ENCODE data around the gene RTP5. TPM values are rescaled to one million over a fixed set of nuclear protein-coding genes. Genes with fewer than 3 reads are reported as not detected.
A peak's percentile ranks its signal among the peaks of the same experiment; 100 is the strongest.

Gene RTP5
- total and polyA plus RNA-seq, 8 donors = 0.10 TPM; not detected in 7

DNA sequence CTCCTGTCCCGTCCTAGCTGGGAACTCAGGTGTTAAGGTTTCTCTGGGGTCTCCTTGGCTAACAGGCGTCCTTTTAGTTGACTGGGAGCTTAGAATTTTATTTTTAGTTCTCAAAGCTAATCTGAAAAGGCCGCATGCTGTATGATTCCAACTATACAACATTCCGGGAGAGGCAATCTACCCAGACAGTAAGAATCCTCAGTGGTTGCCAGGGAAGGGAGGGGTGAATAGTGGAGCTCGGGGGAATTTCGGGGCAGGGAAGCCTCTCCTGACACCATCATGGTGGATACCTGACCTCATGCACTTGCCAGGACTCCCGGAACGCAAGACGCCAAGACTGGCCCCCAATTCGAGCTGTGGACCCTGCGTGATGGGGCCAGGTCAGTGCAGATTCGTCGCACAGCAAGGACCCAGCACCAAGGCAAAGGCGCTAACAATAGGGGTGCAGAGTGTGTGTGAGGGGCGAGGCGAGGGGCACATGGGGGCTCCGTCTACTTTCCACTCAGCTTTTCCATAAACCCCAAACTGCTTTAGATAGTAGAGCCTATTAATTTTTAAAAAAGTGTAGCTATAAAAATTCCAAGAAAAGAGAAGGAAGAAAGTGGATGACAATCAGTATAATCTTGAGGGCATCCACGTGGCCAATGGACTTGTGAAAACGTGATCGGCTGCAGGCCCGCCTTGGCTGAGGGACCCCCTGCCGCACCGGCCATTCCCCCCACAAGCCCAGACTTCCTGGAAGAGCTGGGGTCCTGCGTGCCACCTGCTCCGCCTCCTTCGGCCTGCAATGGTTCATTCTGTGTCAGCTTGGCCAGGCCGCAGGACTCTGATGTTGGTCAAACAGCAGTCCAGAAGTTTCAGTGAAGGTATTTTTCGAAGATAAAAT is 28.1 kb upstream of the RTP5 start:
- DNase-seq (no peak), ATAC-seq (no peak)
- peaks cover 4 to 36% of the 10 kb centered on the region in 2 donors for H3K27me3 ChIP-seq
- intact Hi-C loops (cut with DNase I) = no loop called here
- H3K4me3 ChIP-seq = no peak overlapping the region
- H3K9me3 ChIP-seq = no peaks in the 10 kb centered on the region
- TF ChIP-seq, protein P1, sequence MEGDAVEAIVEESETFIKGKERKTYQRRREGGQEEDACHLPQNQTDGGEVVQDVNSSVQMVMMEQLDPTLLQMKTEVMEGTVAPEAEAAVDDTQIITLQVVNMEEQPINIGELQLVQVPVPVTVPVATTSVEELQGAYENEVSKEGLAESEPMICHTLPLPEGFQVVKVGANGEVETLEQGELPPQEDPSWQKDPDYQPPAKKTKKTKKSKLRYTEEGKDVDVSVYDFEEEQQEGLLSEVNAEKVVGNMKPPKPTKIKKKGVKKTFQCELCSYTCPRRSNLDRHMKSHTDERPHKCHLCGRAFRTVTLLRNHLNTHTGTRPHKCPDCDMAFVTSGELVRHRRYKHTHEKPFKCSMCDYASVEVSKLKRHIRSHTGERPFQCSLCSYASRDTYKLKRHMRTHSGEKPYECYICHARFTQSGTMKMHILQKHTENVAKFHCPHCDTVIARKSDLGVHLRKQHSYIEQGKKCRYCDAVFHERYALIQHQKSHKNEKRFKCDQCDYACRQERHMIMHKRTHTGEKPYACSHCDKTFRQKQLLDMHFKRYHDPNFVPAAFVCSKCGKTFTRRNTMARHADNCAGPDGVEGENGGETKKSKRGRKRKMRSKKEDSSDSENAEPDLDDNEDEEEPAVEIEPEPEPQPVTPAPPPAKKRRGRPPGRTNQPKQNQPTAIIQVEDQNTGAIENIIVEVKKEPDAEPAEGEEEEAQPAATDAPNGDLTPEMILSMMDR (IDR thresholded peaks at IDR 0.05) = no peak
- H3K36me3 ChIP-seq = no peaks in the 10 kb centered on the region
- no peak overlapping the region for H3K27ac ChIP-seq
- peaks cover 5 to 26% of the 10 kb centered on the region in 2 donors for H3K4me1 ChIP-seq

DNA sequence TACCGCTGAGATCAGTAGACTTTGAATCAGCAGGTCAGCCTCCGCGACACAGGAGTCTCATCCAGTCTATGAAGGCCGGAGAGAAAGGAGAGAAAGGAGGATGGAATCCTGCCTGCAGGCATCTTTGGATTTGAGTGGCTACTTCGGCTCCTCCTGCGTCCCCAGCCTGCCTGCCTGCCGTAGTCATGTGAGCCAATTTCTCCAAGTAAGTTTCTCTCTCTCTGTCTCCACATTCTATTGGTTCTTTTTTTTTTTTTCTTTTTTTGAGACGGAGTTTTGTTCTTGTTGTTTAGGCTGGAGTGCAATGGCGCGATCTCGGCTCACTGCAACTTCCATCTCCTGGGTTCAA is 27.5 kb upstream of the RTP5 start:
- no peak overlapping the region for H3K4me3 ChIP-seq
- no peak for ATAC-seq
- H3K9me3 ChIP-seq = no peaks in the 10 kb centered on the region
- peaks cover 5 to 26% of the 10 kb centered on the region in 2 donors for H3K4me1 ChIP-seq
- peaks cover 4 to 38% of the 10 kb centered on the region in 2 donors for H3K27me3 ChIP-seq
- intact Hi-C loops (cut with DNase I) = no loop called here
- H3K36me3 ChIP-seq = no peaks in the 10 kb centered on the region
- TF ChIP-seq, protein P1 (IDR thresholded peaks at IDR 0.05) = no peak
- DNase-seq = no peak
- no peak overlapping the region for H3K27ac ChIP-seq

DNA sequence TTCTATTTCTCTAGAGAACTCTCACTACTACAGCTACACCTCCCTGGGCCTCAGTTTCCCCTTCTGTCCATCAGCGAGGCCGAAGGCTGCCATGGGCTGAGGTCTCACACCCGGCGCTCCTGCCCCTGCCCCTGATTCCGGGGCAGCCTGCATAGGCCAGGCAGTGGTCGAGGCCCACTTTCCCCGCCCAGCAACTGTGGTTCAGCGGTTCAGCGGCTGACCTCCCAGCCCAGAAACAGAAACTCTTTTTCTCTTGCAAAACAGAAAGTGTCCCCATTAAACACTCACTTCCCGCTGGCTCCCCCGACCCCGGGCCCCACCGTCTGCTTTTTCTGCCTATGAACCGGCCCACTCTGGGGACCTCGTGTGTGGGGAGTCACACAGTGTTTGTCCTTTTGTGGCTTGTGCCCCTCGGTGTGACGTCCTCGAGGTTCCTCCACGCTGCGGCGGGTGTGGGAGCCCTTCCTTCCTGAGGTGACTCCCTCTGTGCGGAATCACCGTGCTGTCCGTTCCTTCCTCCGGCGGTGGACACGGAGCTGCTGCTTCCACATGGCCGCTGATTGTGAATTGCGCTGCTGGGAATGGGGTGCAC is 26.8 kb upstream of the RTP5 start:
- Histone ChIP-seq H3K9me3 (no peaks in the 10 kb centered on the region), H3K27ac (peak overlapping the region in 1 of 2 donors; percentile 50), H3K36me3 (no peaks in the 10 kb centered on the region), H3K4me3 (peak overlapping the region in 1 of 2 donors; percentile 31), H3K4me1 (peaks cover 5 to 26% of the 10 kb centered on the region in 2 donors), H3K27me3 (peaks cover 4 to 38% of the 10 kb centered on the region in 2 donors)
- TF ChIP-seq, protein P1 (IDR thresholded peaks at IDR 0.05) = no peak
- ATAC-seq (peak; percentile 58), DNase-seq (peak in 2 of 4 donors; percentile 69 to 81)
- intact Hi-C loops (cut with DNase I) = no loop called here

DNA sequence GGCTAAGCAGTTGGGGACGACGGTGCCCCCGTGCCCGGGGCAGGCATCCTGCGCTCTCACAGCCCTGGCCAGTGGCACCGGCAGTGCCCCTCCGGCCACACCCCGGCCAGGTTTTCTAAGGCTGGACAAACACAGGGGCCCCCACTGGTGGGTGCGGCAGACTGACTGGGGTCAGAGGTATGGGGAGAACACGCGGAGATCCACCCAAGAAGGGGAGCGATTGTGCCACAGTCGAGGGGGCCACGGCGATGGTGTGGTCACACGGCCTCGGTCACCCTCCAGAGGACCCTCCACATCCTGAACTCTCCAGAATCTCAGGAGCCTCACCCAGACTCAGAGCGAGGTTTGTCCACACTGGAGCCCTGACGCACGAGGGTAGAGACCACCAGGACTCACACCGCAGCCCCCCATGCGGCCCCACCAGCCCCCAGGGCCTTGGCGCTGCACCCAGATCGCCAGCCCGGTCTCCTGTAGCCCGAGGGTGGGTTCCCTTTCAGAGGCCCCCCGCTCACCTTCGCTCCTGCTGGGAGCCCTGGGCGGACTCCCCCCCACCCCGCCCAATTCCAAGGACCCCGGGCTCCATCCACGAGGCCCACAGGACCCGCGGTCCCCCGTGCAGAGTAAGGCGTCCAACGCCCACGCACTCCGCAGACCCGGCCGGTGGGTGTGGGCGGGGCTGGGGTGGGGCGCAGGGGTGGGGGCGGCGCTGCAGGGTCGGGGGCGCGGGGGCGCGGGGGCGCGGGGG is 26.0 kb upstream of the RTP5 start:
- H3K9me3 ChIP-seq = no peaks in the 10 kb centered on the region
- intact Hi-C loops (cut with DNase I) = no loop called here
- H3K27ac ChIP-seq = peak overlapping the region in 1 of 2 donors; percentile 50
- peak overlapping the region in 1 of 2 donors; percentile 31 for H3K4me3 ChIP-seq
- H3K27me3 ChIP-seq = peaks cover 4 to 38% of the 10 kb centered on the region in 2 donors
- H3K36me3 ChIP-seq = no peaks in the 10 kb centered on the region
- no peak for DNase-seq
- TF ChIP-seq, protein P1 (IDR thresholded peaks at IDR 0.05) = no peak
- peaks cover 5 to 26% of the 10 kb centered on the region in 2 donors for H3K4me1 ChIP-seq
- peak; percentile 8 for ATAC-seq

All from left lung (tissue), 10 donors.